GM10266 (cell line): ENCODE results near the gene MGAT5.

ENCODE experiments used
- DNase-seq: peaks from one replicate; pipeline ENCODE4 v3.0.0; 2012; ENCODE audit errors: extremely low spot score
- TF ChIP-seq, protein P1 (sequence below): IDR thresholded peaks from 2 replicates; pipeline ENCODE4 v1.5.1; 2012; ENCODE audit warnings: mild to moderate bottlenecking, low read depth; ENCODE audit not compliant: control insufficient read depth, insufficient read depth; ENCODE audit errors: missing control alignments

The MGAT5 gene

GRCh38 chr2:134310107-134311079 is 56.5 kb downstream of the MGAT5 start:
- no peak for DNase-seq
- TF ChIP-seq, protein P1, sequence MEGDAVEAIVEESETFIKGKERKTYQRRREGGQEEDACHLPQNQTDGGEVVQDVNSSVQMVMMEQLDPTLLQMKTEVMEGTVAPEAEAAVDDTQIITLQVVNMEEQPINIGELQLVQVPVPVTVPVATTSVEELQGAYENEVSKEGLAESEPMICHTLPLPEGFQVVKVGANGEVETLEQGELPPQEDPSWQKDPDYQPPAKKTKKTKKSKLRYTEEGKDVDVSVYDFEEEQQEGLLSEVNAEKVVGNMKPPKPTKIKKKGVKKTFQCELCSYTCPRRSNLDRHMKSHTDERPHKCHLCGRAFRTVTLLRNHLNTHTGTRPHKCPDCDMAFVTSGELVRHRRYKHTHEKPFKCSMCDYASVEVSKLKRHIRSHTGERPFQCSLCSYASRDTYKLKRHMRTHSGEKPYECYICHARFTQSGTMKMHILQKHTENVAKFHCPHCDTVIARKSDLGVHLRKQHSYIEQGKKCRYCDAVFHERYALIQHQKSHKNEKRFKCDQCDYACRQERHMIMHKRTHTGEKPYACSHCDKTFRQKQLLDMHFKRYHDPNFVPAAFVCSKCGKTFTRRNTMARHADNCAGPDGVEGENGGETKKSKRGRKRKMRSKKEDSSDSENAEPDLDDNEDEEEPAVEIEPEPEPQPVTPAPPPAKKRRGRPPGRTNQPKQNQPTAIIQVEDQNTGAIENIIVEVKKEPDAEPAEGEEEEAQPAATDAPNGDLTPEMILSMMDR, result no peak

DNA sequence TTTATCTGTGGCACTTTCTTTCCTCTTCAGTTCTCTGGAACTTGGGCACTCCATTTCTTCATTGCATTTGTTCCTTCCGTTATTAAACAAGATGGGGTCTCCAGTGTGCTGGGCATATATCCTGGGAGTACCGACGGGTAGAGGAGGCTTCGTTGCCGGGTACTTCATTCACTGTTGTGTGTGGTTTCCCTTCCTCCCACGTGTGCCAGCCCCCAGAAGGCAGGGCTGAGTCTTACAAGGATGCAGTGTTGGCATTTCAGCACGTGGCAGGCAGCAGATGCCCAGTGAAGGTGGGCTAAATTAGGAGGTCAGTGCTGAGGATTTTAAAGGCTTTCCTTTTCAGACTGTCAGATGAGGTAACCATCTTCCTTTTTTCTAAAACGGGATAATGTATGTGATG is 58.6 kb downstream of the MGAT5 start:
- TF ChIP-seq, protein P1, result no peak
- DNase-seq, result no peak

DNA sequence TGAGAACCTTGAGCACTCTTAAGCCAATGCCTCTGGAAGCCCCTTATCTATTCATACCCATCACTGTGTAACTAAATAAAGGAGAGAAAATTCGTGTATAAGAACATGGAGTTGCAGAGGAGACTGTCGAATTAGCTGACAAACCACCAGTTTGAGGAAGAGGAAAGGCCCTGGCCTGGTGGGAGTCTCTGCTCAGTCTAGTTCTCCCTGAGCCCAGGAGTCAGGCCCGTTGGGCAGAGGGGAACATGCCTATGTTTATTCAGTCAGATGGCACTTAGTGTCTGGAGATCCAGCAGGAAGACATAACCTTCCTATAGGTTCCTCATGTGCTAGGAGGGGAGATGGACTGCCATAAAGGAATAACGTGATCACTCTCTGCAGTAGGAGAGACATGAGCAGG is 60.3 kb downstream of the MGAT5 start:
- TF ChIP-seq, protein P1, result no peak
- no peak for DNase-seq

DNA sequence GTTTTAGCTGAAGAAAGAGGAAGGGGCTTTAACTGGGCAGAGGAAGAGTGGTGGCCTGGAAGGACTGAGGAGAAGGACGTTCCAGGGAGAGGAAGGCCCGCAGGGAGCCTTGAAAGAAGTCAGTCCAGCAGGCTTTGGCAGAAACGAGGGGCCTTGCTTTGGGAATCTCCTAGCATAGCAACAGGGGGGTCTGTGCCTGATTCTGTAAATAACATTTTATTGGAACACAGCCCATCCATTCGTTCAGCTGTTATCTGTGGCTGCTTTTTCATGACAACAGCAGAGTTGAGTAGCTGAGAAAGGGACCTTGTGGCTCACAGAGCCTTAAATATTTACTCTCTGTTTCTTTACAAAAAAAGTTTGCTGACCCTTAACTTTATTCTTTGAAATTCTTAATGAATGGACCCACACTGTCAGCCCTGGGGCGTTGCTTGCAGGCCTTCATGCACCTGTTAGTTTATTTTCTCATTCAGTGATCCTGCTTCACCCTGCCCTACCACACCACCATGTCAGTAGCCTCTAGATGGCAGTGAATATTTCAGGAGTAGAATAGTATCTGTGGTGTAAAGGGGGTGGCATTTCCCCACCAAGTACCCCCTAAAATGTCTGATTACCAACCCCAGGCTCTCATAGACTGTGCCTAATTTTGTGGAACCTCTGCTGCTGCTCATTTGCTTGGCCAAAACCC is 61.0 kb downstream of the MGAT5 start:
- no peak for DNase-seq
- TF ChIP-seq, protein P1, result no peak

DNA sequence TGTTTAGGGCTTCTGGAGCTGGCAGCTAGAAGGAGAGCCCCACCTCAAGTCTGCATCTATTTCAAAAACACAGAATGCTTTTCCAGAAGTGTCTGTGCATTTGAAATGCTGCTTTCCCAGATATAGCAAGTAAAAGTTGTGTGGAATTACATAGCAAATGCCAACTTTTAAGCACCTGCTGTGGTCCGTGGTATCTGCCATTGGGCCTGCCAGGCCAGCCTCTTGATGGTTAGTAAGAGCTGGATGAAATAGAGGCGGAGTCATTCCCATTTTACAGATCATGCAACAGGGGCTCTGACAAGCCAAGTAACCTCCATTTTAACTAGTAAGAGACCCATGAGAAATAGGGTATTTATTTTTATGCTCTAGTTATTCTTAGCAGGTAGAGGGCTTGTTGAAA is 61.6 kb downstream of the MGAT5 start:
- TF ChIP-seq, protein P1, result no peak
- no peak for DNase-seq

GRCh38 chr2:134319596-134320254 is 65.9 kb downstream of the MGAT5 start:
- no peak for DNase-seq
- TF ChIP-seq, protein P1, result no peak

DNA sequence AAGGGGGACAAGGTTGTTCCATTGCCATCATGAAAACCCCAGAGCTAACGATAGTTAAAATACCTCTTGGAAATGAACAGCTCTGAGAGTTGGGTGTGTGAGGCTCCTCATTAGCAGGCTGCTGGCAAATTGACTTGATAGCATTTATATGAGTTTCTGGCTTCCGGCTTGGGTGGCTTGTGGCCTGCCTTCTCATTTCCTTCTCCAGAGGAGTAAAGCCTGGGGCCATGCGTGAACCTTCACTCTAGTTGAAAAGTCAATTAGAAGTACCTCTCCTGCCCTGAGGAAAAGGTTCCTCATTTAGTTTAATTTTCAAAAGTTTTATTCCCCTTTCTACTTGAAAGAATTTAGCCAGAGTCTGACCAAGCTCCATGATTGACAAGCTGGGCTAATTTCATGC is 67.1 kb downstream of the MGAT5 start:
- no peak for DNase-seq
- TF ChIP-seq, protein P1, result no peak
